Epithelial cell of esophagus (primary cell): ENCODE results near the gene MAL.
A peak's percentile ranks its signal among the peaks of the same experiment; 100 is the strongest.
"Not testable (repeated sequence)": the region's sequence is repeated elsewhere in the genome, so short reads cannot be mapped to it uniquely, and the experiment has no call there.

Experiments used
- DNase-seq: peaks from one replicate; pipeline ENCODE4 v3.0.0; 2010; ENCODE audit warnings: low read depth
- H3K4me3 ChIP-seq: 2 replicates; pipeline ENCODE4 v1.5.1; 2011; ENCODE audit warnings: mild to moderate bottlenecking, low read length, control low read depth
- TF ChIP-seq, protein P1 (sequence below): IDR thresholded peaks from 2 replicates; pipeline ENCODE4 v1.5.1; 2011; ENCODE audit warnings: low read depth, mild to moderate bottlenecking, low read length, control low read depth, inconsistent platforms; ENCODE audit not compliant: insufficient read depth; ENCODE audit errors: missing control alignments

Gene MAL

DNA sequence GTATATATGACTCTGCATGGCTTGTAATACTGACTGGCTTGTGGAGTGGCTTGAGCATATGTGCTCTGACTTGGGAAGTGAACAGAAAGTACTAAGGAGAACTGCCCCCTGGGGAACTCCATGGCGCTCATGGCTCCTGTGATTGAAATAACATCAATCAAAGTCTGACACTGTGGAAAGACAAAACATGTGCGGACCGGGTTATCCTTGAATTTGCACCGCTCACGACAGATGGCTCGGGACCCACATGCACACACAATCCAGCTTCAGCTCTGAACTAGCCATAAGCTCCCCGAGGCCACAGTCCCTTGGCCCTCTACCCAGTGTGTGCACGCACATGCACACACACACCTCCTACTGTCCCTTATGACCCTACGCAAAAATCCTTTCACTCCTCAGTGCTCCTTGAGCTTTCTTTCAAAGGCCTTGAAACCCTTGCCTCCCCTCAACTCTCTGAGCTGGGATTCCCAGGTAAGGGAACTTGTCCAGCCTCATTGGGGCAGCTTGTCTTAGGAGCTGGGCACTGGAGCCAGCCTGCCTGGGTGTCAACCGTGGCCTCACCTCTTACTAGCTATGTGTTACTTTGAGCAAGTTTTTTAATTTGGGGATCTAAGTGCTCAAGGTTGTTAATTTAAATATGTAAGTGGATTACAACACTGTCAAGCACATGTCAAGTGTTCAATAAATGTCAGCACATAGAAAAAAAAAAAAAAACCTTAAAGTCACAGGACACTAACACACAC, 52.5 kb downstream of the MAL start:
- TF ChIP-seq, protein P1, sequence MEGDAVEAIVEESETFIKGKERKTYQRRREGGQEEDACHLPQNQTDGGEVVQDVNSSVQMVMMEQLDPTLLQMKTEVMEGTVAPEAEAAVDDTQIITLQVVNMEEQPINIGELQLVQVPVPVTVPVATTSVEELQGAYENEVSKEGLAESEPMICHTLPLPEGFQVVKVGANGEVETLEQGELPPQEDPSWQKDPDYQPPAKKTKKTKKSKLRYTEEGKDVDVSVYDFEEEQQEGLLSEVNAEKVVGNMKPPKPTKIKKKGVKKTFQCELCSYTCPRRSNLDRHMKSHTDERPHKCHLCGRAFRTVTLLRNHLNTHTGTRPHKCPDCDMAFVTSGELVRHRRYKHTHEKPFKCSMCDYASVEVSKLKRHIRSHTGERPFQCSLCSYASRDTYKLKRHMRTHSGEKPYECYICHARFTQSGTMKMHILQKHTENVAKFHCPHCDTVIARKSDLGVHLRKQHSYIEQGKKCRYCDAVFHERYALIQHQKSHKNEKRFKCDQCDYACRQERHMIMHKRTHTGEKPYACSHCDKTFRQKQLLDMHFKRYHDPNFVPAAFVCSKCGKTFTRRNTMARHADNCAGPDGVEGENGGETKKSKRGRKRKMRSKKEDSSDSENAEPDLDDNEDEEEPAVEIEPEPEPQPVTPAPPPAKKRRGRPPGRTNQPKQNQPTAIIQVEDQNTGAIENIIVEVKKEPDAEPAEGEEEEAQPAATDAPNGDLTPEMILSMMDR: no peak
- no peak for DNase-seq
- H3K4me3 ChIP-seq: no peak overlapping the region

DNA sequence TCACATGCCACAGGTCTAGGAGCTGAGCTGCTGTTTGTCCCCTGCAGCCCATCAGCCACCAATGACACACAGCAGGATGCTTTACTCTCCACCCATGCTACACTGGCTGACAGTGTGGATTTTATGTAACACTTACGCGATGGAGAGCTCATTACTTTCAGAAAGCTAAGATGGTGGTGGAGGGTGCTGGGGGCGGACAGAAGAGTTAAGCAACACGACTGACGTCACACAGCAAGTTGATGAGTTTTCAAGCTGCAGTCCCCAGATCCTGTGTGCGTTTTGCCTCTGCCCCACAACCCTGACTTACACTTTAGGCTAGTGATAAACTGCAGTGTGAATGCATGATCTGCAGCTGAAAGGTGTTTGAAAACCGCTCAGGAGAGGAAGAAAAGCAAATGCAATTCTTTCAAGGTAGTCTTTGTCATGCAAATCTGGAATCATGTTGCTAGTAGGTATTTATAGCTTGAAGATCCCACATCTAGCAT, 53.7 kb downstream of the MAL start:
- DNase-seq: no peak
- no peak overlapping the region for H3K4me3 ChIP-seq
- TF ChIP-seq, protein P1: no peak

GRCh38 chr2:95082477-95082876, 57.0 kb downstream of the MAL start:
- no peak overlapping the region for H3K4me3 ChIP-seq
- TF ChIP-seq, protein P1: no peak
- peak; percentile 36 for DNase-seq

- no peak for DNase-seq
- no peak overlapping the region for H3K4me3 ChIP-seq
- TF ChIP-seq, protein P1: no peak
Observed at GRCh38 chr2:95086017-95086416, 60.5 kb downstream of the MAL start.

- TF ChIP-seq, protein P1: no peak
- DNase-seq: no peak
Observed at GRCh38 chr2:95087379-95087778, 61.9 kb downstream of the MAL start.

GRCh38 chr2:95091885-95092555, 66.5 kb downstream of the MAL start:
- TF ChIP-seq, protein P1: no peak
- DNase-seq: no peak
- no peak overlapping the region for H3K4me3 ChIP-seq

More at GRCh38 chr2:95087379-95087778, 61.9 kb downstream of the MAL start:
- H3K4me3 ChIP-seq: no peak overlapping the region

DNA sequence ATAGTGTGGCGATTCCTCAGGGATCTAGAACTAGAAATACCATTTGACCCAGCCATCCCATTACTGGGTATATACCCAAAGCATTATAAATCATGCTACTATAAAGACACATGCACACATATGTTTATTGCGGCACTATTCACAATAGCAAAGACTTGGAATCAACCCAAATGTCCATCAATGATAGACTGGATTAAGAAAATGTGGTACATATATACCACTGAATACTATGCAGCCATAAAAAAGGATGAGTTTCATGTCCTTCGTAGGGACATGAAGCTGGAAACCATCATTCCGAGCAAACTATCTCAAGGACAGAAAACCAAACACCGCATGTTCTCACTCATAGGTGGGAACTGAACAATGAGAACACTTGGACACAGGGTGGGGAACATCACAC, 72.8 kb downstream of the MAL start:
- DNase-seq, H3K4me3 ChIP-seq: not testable (repeated sequence)
